H1 (cell line): Measurements from ENCODE around the gene NT5M. TPM values are rescaled to one million over a fixed set of nuclear protein-coding genes. Genes with fewer than 3 reads are reported as not detected.

ENCODE experiments used
- CTCF ChIA-PET: fragments of 300-600 bp; sonication (Branson Sonifier 250); formaldehyde crosslinking; loops from one replicate; lab custom pipeline; 2021; ENCODE audit not compliant: partially characterized antibody; lab: Charles Lee
- POLR2A ChIA-PET: fragments of 300-600 bp; sonication (Branson Sonifier 250); formaldehyde crosslinking; loops from one replicate; lab custom pipeline; 2021; ENCODE audit warnings: inconsistent platforms; ENCODE audit not compliant: partially characterized antibody; lab: Charles Lee
- DNase-seq, 2 experiments: peaks; one replicate each; pipeline versions ENCODE4 v3.0.0 to v3.0.0-alpha.2; 2010 to 2022; ENCODE audit warnings: low spot score in 2 of 2, low read depth in 1 of 2, mixed read lengths in 1 of 2
- FAIRE-seq: peaks from 2 replicates; lab custom pipeline; 2011; peaks lifted over from hg19 to GRCh38; lab: Jason Lieb, UNC
- H2AFZ ChIP-seq: 2 replicates; pipeline ENCODE4 v1.8.1; 2012; ENCODE audit warnings: low read length, inconsistent platforms
- H2AK5ac ChIP-seq: 2 replicates; pipeline ENCODE4 v1.6.1; 2013; ENCODE audit warnings: low read depth, low read length
- H2BK120ac ChIP-seq: replicated peaks from 2 replicates; pipeline ENCODE3; 2013; ENCODE audit warnings: low read depth, low read length, inconsistent platforms
- H2BK12ac ChIP-seq: 2 replicates; pipeline ENCODE4 v1.6.1; 2013; ENCODE audit warnings: low read depth, low read length
- H2BK15ac ChIP-seq: 2 replicates; pipeline ENCODE4 v1.6.1; 2013; ENCODE audit warnings: low read length
- H2BK20ac ChIP-seq: 2 replicates; pipeline ENCODE4 v1.6.1; 2013; ENCODE audit warnings: low read length
- H2BK5ac ChIP-seq: 2 replicates; pipeline ENCODE4 v1.6.1; 2013; ENCODE audit warnings: low read depth, low read length
- H3K14ac ChIP-seq: 2 replicates; pipeline ENCODE4 v1.6.1; 2013; ENCODE audit warnings: inconsistent platforms; ENCODE audit not compliant: insufficient read length
- H3K18ac ChIP-seq: 2 replicates; pipeline ENCODE4 v1.6.1; 2013; ENCODE audit warnings: low read length; ENCODE audit errors: extremely low read depth
- H3K23ac ChIP-seq: 2 replicates; pipeline ENCODE4 v1.6.1; 2013; ENCODE audit warnings: inconsistent platforms; ENCODE audit not compliant: insufficient read length
- H3K23me2 ChIP-seq: 2 replicates; pipeline ENCODE4 v1.6.1; 2013; ENCODE audit warnings: low read depth, low read length
- H3K27ac ChIP-seq: 2 replicates; pipeline ENCODE4 v1.6.1; 2011; ENCODE audit warnings: low read depth, low read length, inconsistent platforms
- H3K27me3 ChIP-seq, 4 experiments: replicated peaks in 1 of 4; 1 replicate in 1 of 4; 2 replicates in 3 of 4; pipeline versions ENCODE4 v1.6.1 to v1.8.1; 2011 to 2013; ENCODE audit warnings: low read length in 3 of 4, mild to moderate bottlenecking in 3 of 4, inconsistent platforms in 2 of 4, mixed read lengths in 2 of 4, moderate library complexity in 1 of 4; ENCODE audit not compliant: control insufficient read depth in 3 of 4, insufficient read depth in 3 of 4; ENCODE audit errors: extremely low read depth in 1 of 4
- H3K36me3 ChIP-seq, 4 experiments: 2 replicates each; pipeline versions ENCODE4 v1.6.1 to v1.8.1; 2011 to 2013; ENCODE audit warnings: mild to moderate bottlenecking in 4 of 4, low read length in 3 of 4, moderate library complexity in 2 of 4, control low read depth in 1 of 4, inconsistent platforms in 1 of 4; ENCODE audit not compliant: insufficient read depth in 4 of 4, control insufficient read depth in 2 of 4
- H3K4ac ChIP-seq: replicated peaks from 2 replicates; pipeline ENCODE3; 2013; ENCODE audit warnings: low read length, low read depth, mixed read lengths, inconsistent platforms; ENCODE audit not compliant: insufficient read length
- H3K4me1 ChIP-seq, 4 experiments: replicated peaks in 1 of 4; 1 replicate in 1 of 4; 2 replicates in 3 of 4; pipeline versions ENCODE4 v1.6.1 to v1.8.1; 2011 to 2013; ENCODE audit warnings: low read length in 3 of 4, inconsistent platforms in 2 of 4, mixed read lengths in 1 of 4; ENCODE audit not compliant: insufficient read depth in 4 of 4, control insufficient read depth in 3 of 4
- H3K4me2 ChIP-seq, 2 experiments: 2 replicates each; pipeline versions ENCODE4 v1.6.1 to v1.8.1; 2011 to 2013; ENCODE audit warnings: low read depth in 2 of 2, low read length in 2 of 2, control low read depth in 1 of 2, inconsistent platforms in 1 of 2, mild to moderate bottlenecking in 1 of 2; ENCODE audit not compliant: insufficient read depth in 1 of 2
- H3K4me3 ChIP-seq, 4 experiments: fragments of 200-600, 300-600 bp in 1 of 4; sonication (generic), shearing (Covaris generic), sonication (Bioruptor Twin) in 1 of 4; 2 replicates each; pipeline versions ENCODE4 v1.5.1 to v1.8.1; 2011 to 2016; ENCODE audit warnings: low read length in 4 of 4, low read depth in 3 of 4, control low read depth in 2 of 4, inconsistent platforms in 2 of 4, mild to moderate bottlenecking in 2 of 4, mixed read lengths in 1 of 4, moderate library complexity in 1 of 4; ENCODE audit not compliant: insufficient read depth in 2 of 4; ENCODE audit errors: extremely low read depth in 1 of 4
- H3K56ac ChIP-seq: replicated peaks from 2 replicates; pipeline ENCODE3; 2013; ENCODE audit warnings: low read depth, mild to moderate bottlenecking, mixed read lengths, low read length, inconsistent platforms; ENCODE audit not compliant: insufficient read length
- H3K79me1 ChIP-seq: 2 replicates; pipeline ENCODE4 v1.6.1; 2013; ENCODE audit warnings: low read depth, low read length, control low read depth
- H3K79me2 ChIP-seq, 2 experiments: 2 replicates each; pipeline versions ENCODE4 v1.6.1 to v1.8.1; 2012 to 2013; ENCODE audit warnings: low read length in 2 of 2, mild to moderate bottlenecking in 2 of 2, inconsistent platforms in 1 of 2; ENCODE audit not compliant: insufficient read depth in 2 of 2, control insufficient read depth in 1 of 2
- H3K9ac ChIP-seq, 4 experiments: replicated peaks in 1 of 4; 1 replicate in 1 of 4; 2 replicates in 3 of 4; pipeline versions ENCODE4 v1.6.1 to v1.8.1; 2011 to 2013; ENCODE audit warnings: low read depth in 3 of 4, low read length in 3 of 4, control low read depth in 2 of 4, mild to moderate bottlenecking in 2 of 4, moderate library complexity in 2 of 4, inconsistent platforms in 1 of 4; ENCODE audit errors: extremely low read depth in 1 of 4
- H3K9me3 ChIP-seq, 2 experiments: 2 replicates each; pipeline versions ENCODE4 v1.6.1 to v1.8.1; 2012 to 2013; ENCODE audit warnings: mild to moderate bottlenecking in 2 of 2, moderate library complexity in 2 of 2, control low read depth in 1 of 2, inconsistent platforms in 1 of 2, low read depth in 1 of 2, low read length in 1 of 2, mixed read lengths in 1 of 2; ENCODE audit not compliant: insufficient read depth in 2 of 2
- H4K20me1 ChIP-seq, 2 experiments: replicated peaks in 1 of 2; 2 replicates each; pipeline versions ENCODE3 to v1.8.1; 2011 to 2013; ENCODE audit warnings: inconsistent platforms in 2 of 2, low read length in 2 of 2, mild to moderate bottlenecking in 1 of 2; ENCODE audit not compliant: insufficient read depth in 2 of 2, control insufficient read depth in 1 of 2
- H4K5ac ChIP-seq: 2 replicates; pipeline ENCODE4 v1.6.1; 2013; ENCODE audit warnings: low read length, low read depth, mixed read lengths, inconsistent platforms; ENCODE audit not compliant: insufficient read length
- H4K8ac ChIP-seq: 2 replicates; pipeline ENCODE4 v1.8.0; 2013; ENCODE audit warnings: mild to moderate bottlenecking, moderate library complexity, low read length, inconsistent platforms; ENCODE audit not compliant: insufficient read depth; ENCODE audit errors: extremely low read depth
- H4K91ac ChIP-seq: replicated peaks from 2 replicates; pipeline ENCODE3; 2013; ENCODE audit warnings: low read length, mixed read lengths, inconsistent platforms; ENCODE audit not compliant: insufficient read length
- BACH1 ChIP-seq: IDR thresholded peaks from 2 replicates; pipeline ENCODE4 v1.6.1; 2012; ENCODE audit warnings: low read length, improper control_type of control experiment
- FOSL1 ChIP-seq: IDR thresholded peaks from 2 replicates; pipeline ENCODE4 v1.6.1; 2011; ENCODE audit warnings: mild to moderate bottlenecking, low read depth, low read length, moderate library complexity; ENCODE audit not compliant: insufficient read depth
- HDAC2 ChIP-seq, 2 experiments: fragments of 300-600 bp in 1 of 2; sonication (generic) in 1 of 2; IDR thresholded peaks; 2 replicates each; pipeline ENCODE4 v1.6.1; 2011 to 2012; ENCODE audit warnings: low read depth in 2 of 2, low read length in 2 of 2, mild to moderate bottlenecking in 2 of 2, moderate library complexity in 2 of 2, borderline replicate concordance in 1 of 2, inconsistent platforms in 1 of 2
- KDM4A ChIP-seq: IDR thresholded peaks from one replicate; pipeline ENCODE4 v1.7.1; 2012; ENCODE audit warnings: low read depth, mild to moderate bottlenecking, moderate library complexity, low read length, inconsistent platforms; ENCODE audit not compliant: severe bottlenecking
- KDM5A ChIP-seq: fragments of 200-600 bp; IDR thresholded peaks from 2 replicates; pipeline ENCODE4 v1.7.1; 2012; ENCODE audit warnings: mild to moderate bottlenecking, low read length, inconsistent platforms, mixed read lengths
- POU5F1 ChIP-seq: IDR thresholded peaks from 2 replicates; pipeline ENCODE4 v1.6.1; 2011; ENCODE audit warnings: low read depth, mild to moderate bottlenecking, low read length, moderate library complexity
- SIX5 ChIP-seq: IDR thresholded peaks from 2 replicates; pipeline ENCODE4 v1.6.1; 2011; ENCODE audit warnings: mild to moderate bottlenecking, low read depth, low read length
- SRF ChIP-seq: IDR thresholded peaks from 2 replicates; pipeline ENCODE4 v1.6.1; 2011; ENCODE audit warnings: mild to moderate bottlenecking, low read depth, low read length, moderate library complexity
- WGBS, 2 experiments: shearing (Covaris generic) in 1 of 2; methylation state at CpG; one replicate each; pipeline versions ENCODE4 v1.1.6 to v1.1.7; 2013 to 2015; ENCODE audit warnings: low lambda C conversion rate in 2 of 2, mixed read lengths in 2 of 2, inconsistent platforms in 1 of 2, low coverage in 1 of 2, missing lambda C conversion rate in 1 of 2; ENCODE audit not compliant: insufficient replicate concordance in 2 of 2, insufficient coverage in 1 of 2, insufficient read length in 1 of 2; ENCODE audit errors: extremely low coverage in 1 of 2, missing lambda C conversion rate in 1 of 2; 5-methylcytosine and 5-hydroxymethylcytosine counted together
- polyA plus RNA-seq, 7 experiments: library from polyadenylated mRNA; depleted of rRNA in 3 of 7; stranded (reverse) in 5 of 7; unstranded in 2 of 7; fragments of >200 nt in 5 of 7; fragments of 200-250 nt in 2 of 7; gene quantifications; 1 replicate in 5 of 7; 2 replicates in 1 of 7; 4 replicates in 1 of 7; pipeline versions ENCODE4 v1.2.1 to v1.2.3, GENCODE V29; 2011 to 2013; ENCODE audit warnings: missing spikeins in 2 of 7, mixed read lengths in 2 of 7
- total RNA-seq: library from RNA; stranded (reverse); fragmentation: NEBNext Ultra II Directional; extraction: Animal tissue kit (Norgen Biotek cat#: 25700); gene quantifications from 2 replicates; pipeline ENCODE4 v1.2.1, GENCODE V29; 2021

NT5M gene
- total and polyA plus RNA-seq, 2 of the 8 experiments (the other 6 are each of a cell fraction or from before 2014, with no cell fraction given): 7.6 to 18.2 TPM

DNA sequence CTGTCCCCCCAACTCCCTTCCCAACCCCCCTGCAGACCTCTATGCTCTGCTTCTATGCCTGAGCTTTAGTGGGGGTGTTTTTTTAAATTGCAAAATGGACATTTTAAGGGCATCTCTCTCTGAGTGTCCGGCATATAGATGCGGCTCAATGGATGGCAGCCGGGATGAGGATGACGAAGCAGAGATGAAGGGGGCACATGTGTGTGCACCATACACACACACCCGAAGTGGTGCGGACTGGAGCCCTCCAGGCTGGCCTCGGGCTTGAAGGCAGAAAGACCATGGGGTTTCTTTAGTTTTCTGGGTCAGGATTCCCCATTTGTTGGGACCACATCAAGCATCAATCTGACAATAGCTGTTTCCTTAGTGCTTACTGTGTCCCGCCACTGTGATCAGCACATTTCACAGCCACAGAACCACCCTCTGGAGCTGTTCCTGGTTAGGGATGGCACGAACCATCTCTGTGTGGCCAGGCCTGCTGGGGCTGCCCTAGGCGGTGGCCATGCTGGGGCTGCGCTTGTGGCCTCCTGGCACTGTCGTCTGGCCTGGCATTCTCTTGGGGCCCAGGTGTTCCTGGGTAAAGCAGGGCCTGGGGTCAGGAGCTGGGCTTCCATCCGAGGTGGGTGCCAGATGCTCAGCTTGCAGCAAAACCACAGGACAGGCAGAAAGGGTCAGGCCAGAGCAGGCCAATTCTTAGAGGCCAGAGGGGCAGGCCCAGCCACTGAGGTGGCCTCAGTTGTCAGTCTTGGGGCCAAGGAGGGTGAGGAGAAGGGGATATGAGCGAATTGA lies 49.9 kb downstream of the NT5M start:
- Histone ChIP-seq H4K20me1 (no peaks in the 10 kb centered on the region), H3K4ac (no peak overlapping the region), H3K9ac (no peak overlapping the region), H2BK12ac (0 out of 2 replicates have a peak overlapping the region, but pooled peaks have one; percentile 39), H3K79me2 (no peaks in the 10 kb centered on the region), H3K36me3 (no peaks in the 10 kb centered on the region), H2BK5ac (no peak overlapping the region), H4K5ac (no peak overlapping the region), H3K27ac (no peak overlapping the region), H3K4me3 (no peak overlapping the region), H4K8ac (no peak overlapping the region), H3K9me3 (no peaks in the 10 kb centered on the region), H3K23ac (no peak overlapping the region), H3K27me3 (no peaks in the 10 kb centered on the region), H2AK5ac (no peak overlapping the region), H2BK20ac (no peak overlapping the region), H2AFZ (no peak overlapping the region), H2BK15ac (peak overlapping the region; percentile 95; the same call in 1 of the 2 replicates)
- 93% methylated on average over 13 of the region's 14 CpGs; no CpG with 5 or more reads in 1 of the 2 experiments for WGBS, 2 experiments
- FAIRE-seq: no peak
- POLR2A ChIA-PET: interaction anchor here (1.0 kb wide), 1 partner anchor 144 kb away, joined by 3 read pairs; no protein-coding TSS in a partner anchor
- no peak for TF ChIP-seq KDM5A
- no peak for TF ChIP-seq POU5F1
- TF ChIP-seq BACH1: no peak
- TF ChIP-seq FOSL1: no peak
- TF ChIP-seq KDM4A: no peak
- TF ChIP-seq HDAC2 (IDR thresholded peaks at IDR 0.05; ENCODE audit: borderline replicate concordance in 1 of 2, low read depth in 2 of 2, low read length in 2 of 2): no peak
- no peak for TF ChIP-seq SIX5
- TF ChIP-seq SRF: no peak
- TF ChIP-seq, all 59 proteins: peak for 0
- DNase-seq: no peak
- no peaks in the 10 kb centered on the region for H3K79me1 ChIP-seq
- no peak overlapping the region; the same call in 1 of the 2 replicates for H3K18ac ChIP-seq
- H3K23me2 ChIP-seq: no peaks in the 10 kb centered on the region
- H2BK120ac ChIP-seq: no peak overlapping the region
- peaks cover 0 to 18% (median 9%) of the 10 kb centered on the region in 4 experiments; a peak in 5 of 7 replicates for H3K4me1 ChIP-seq
- H3K14ac ChIP-seq: no peak overlapping the region
- CTCF ChIA-PET: interaction anchor here (0.6 to 8.0 kb wide), 10 partner anchors 14 to 292 kb away, joined by 3 to 94 read pairs (median 4); no protein-coding TSS in a partner anchor
- H3K4me2 ChIP-seq: no peak overlapping the region
- H4K91ac ChIP-seq: no peak overlapping the region
- no peak overlapping the region for H3K56ac ChIP-seq
